ENCODE measurements around the gene SPATA46.
A peak's percentile ranks its signal among the peaks of the same experiment; 100 is the strongest.

Gene SPATA46

DNA sequence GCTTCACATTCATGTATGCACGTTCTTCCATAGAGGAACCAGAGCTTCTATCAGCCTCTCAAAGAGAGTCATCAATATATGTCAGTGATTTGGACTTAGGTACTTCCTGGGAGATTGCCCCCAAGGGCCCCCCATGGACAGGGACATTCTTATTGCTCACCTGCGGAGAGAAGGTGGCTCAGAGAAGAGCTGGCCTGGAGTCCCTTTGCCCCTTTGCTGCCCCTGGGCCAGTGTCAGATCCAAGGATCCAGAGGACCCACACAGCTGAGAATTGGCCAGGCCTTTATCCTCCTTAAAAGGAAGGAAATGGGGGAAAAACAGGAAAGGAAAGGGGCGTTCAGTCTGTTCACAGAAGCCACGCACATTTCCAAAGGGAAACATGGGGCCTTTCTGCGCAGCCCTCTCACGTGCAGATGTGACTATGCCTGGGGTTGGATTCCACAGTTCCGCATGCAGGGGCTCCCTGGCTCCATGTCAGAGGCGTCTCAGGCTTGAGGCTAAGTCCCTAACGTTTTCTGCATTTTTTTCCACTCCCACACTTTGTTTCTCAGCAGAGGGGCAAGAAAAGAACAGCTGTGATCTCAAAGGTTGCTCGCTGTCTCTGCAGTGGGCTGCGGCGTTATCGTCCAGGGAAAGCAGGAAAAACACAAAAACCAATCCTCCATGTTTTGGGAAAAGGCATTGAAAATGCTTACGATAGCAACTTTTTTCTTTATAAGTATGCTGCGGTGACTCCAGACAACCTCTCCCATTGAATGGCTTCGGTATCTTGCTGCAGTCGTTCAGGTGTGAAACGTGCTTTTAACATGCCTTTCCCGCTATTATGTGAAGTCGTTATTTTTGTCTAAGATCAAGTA is 10.8 kb upstream of the SPATA46 start:
- no peak for TF ChIP-seq POLR2A (IDR thresholded peaks at IDR 0.05; ENCODE audit: low read depth, low read length)
- DNase-seq (ENCODE audit: insufficient read length, low spot score) (no peak), FAIRE-seq (no peak)

DNA sequence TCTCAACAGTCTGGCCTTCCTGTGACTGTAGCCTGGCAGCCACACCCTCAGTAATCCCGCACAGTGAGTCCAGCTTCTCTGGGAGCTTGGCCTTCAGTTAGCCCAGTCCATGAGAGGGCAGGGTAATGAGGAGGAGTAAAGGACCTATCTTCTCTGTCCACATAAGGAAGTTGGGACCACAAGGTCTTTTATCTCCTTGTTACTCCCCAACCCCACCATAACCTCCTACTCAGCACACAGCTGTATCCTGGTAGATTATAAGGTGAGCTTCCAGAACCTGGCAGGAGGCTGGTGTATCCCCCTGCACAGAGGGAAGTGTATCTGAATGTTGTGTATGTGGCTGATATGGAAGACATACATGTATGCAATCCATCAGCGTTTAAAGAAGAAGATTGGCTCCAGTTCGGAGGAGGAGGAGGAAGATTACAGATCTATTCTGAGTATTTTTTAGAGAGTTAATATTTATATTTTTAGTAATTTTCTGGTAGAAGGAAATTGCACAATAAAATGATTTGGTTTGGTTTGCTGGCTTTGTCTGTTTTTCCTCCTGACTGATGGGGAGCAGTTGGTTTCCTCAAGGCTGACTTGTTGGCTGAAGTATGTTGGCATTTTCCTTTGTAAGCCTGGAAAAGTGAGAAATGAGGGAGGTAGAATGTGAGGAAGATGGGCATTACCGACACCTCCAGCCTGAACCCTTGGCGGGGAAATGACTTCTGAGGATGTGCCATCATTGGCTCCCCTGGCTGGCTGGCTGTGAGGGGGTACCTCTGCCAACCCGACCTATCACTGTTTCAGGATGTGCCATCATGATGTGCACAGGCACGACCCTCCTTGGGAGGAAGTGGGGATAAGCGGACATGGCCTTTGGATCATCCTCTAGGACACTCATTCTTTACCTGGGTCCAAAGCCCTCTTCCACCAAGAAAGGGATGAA is 9.9 kb upstream of the SPATA46 start:
- DNase-seq (ENCODE audit: insufficient read length, low spot score) (no peak), FAIRE-seq (no peak)

DNA sequence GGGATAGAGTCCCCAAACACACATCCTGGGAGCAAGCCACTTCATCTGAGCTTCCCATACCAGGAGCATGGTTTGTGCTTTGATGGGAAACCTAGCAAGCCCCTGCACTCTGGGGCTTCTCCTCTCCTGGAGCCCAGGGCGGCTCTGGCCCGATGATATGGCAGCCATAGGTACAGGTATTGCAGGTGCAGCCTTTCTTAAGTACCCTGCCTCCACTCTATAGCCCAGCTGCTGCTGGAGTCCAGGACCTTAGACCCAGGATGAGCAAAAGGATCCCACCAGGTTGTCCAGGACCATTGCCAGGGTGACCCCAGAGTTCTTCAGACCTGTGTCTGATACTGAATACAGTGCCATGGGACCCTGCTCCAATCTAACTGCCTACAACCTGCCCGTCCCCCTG is 9.0 kb upstream of the SPATA46 start:
- no peak for TF ChIP-seq POLR2A (IDR thresholded peaks at IDR 0.05; ENCODE audit: low read depth, low read length)
- DNase-seq (ENCODE audit: insufficient read length, low spot score) (no peak), FAIRE-seq (no peak)

More for the DNA sequence above, 9.9 kb upstream of the SPATA46 start:
- TF ChIP-seq POLR2A (IDR thresholded peaks at IDR 0.05; ENCODE audit: low read depth, low read length): no peak

DNA sequence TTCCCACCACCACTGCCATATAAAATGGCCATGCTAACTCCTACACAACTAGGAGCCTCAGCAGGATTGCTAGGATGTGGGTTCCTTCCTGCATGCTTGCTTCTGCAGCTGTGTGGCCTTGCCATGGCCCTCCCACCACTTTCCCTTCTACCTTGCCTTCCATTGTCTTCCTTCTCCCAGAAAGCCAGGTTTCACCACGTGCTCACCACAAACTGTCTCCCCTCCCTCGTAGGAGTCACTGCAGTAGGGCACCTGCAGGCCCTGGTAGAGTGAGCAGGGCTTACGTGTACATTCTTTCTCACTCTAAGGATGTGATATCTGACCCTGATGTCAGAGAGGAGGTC is 8.6 kb upstream of the SPATA46 start:
- FAIRE-seq: no peak
- TF ChIP-seq POLR2A (IDR thresholded peaks at IDR 0.05; ENCODE audit: low read depth, low read length): no peak
- DNase-seq (ENCODE audit: insufficient read length, low spot score): no peak

GRCh38 chr1:162384601-162385279 is 8.1 kb upstream of the SPATA46 start:
- TF ChIP-seq POLR2A (IDR thresholded peaks at IDR 0.05; ENCODE audit: low read depth, low read length): no peak
- no peak for DNase-seq (ENCODE audit: insufficient read length, low spot score)
- FAIRE-seq: no peak

- DNase-seq (ENCODE audit: insufficient read length, low spot score) (no peak), FAIRE-seq (no peak)
- TF ChIP-seq POLR2A (IDR thresholded peaks at IDR 0.05; ENCODE audit: low read depth, low read length): no peak
Observed at GRCh38 chr1:162384116-162384515, 7.5 kb upstream of the SPATA46 start.

- DNase-seq (ENCODE audit: insufficient read length, low spot score) (no peak), FAIRE-seq (no peak)
- no peak for TF ChIP-seq POLR2A (IDR thresholded peaks at IDR 0.05; ENCODE audit: low read depth, low read length)
Observed at GRCh38 chr1:162383516-162383915, 6.9 kb upstream of the SPATA46 start.

- DNase-seq (ENCODE audit: insufficient read length, low spot score) (no peak), FAIRE-seq (no peak)
- TF ChIP-seq POLR2A (IDR thresholded peaks at IDR 0.05; ENCODE audit: low read depth, low read length): no peak
Observed at GRCh38 chr1:162383091-162383490, 6.4 kb upstream of the SPATA46 start.

GRCh38 chr1:162381941-162382750 is 5.5 kb upstream of the SPATA46 start:
- no peak for FAIRE-seq
- no peak for DNase-seq (ENCODE audit: insufficient read length, low spot score)
- no peak for TF ChIP-seq POLR2A (IDR thresholded peaks at IDR 0.05; ENCODE audit: low read depth, low read length)

GRCh38 chr1:162381383-162381782 is 4.7 kb upstream of the SPATA46 start, which contains the start of gene C1orf226:
TSS of gene C1orf226 (plus strand) at chr1:162381728. CDS start at chr1:162381902, 174 bp downstream.
- DNase-seq (ENCODE audit: insufficient read length, low spot score) (peak; percentile 52), FAIRE-seq (no peak)

DNA sequence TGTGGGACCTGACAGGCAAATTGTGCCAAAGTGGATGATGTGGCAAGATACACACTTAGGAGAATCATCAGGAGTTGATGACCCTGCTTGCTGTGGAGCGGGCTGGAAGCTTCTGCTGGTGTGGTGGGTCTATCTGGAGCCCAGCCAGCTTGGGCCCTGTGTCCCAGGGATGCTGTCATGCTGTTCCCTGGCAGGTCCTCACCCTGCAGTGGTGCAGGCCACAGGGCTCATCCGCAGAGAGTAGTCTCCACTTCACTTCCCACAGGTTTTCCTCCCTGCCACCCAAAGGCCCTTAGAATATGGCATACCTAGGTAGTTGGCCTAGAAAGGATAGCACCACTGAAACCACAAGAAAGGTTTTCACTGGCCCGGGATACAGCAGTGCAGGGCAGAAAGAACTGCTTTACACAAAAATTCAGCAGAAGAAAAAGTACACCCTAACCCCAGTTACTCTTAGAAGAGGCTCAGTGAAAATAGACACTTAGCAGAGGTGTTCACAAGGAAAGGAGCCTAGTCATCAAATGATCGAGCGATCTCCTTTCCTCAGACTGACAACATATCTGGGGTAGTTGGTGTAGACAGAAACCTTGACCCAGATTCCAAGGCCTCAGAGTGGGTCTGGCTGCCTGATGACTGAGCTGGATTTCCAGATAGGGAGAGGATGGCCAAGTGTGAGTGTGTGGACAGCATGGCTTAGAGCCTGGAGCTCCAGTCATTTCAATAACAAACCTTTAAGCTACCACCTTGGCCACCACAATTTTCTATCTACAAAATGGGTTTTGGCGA is 3.6 kb upstream of the SPATA46 start:
- no peak for FAIRE-seq
- TF ChIP-seq POLR2A (IDR thresholded peaks at IDR 0.05; ENCODE audit: low read depth, low read length): no peak
- no peak for DNase-seq (ENCODE audit: insufficient read length, low spot score)

More at GRCh38 chr1:162381383-162381782, 4.7 kb upstream of the SPATA46 start, which contains the start of gene C1orf226:
- TF ChIP-seq POLR2A (IDR thresholded peaks at IDR 0.05; ENCODE audit: low read depth, low read length): no peak

DNA sequence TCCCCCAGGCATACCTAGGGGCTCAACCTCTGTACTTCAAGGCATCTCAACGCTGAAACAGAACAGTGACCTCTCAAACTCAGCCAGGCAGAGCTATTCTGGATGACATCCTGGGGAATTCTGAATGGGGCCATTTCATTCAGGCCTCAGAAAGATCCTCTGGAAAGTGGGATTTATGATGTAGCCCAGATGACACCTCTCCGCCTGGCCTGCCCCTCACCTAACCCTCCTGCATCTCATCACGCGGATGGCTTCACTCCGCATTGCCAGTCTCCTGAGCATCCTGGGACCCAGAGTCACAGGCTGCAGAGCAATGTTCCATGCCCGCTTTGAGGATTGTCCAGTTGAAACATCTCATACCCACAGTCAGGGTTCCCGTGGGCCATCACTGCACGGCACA is 1.2 kb downstream of the SPATA46 start:
- DNase-seq (ENCODE audit: insufficient read length, low spot score) (no peak), FAIRE-seq (no peak)
- no peak for TF ChIP-seq POLR2A (IDR thresholded peaks at IDR 0.05; ENCODE audit: low read depth, low read length)

All from H54 (cell line).